ENCODE data around the gene RETREG2. TPM values are rescaled to one million over a fixed set of nuclear protein-coding genes. Genes with fewer than 3 reads are reported as not detected.

RETREG2 gene
- total and polyA plus RNA-seq, 7 donors: 36.6 to 81.3 (median 43.5) TPM

- TF ChIP-seq POLR2AphosphoS5 (IDR thresholded peaks at IDR 0.05) (no peak), POLR2A (IDR thresholded peaks at IDR 0.05) (no peak), CTCF (IDR thresholded peaks at IDR 0.05) (no peak), EP300 (IDR thresholded peaks at IDR 0.05) (no peak)
- no peaks in the 10 kb centered on the region for H3K9me3 ChIP-seq
- intact Hi-C loops (cut with DNase I): no loop called here
- no peak overlapping the region for H3K4me3 ChIP-seq
- peaks cover 0 to 18% (median 16%) of the 10 kb centered on the region in 4 donors for H3K4me1 ChIP-seq
- 41 to 71% methylated on average over 8 of the region's 8 CpGs for WGBS, 2 donors
- H3K36me3 ChIP-seq: peaks cover 29 to 60% (median 40%) of the 10 kb centered on the region in 4 donors
- peak overlapping the region in 1 of 4 donors; percentile 6 for H3K27ac ChIP-seq
- no peaks in the 10 kb centered on the region for H3K27me3 ChIP-seq
- DNase-seq: peak; percentile 58
Measured at GRCh38 chr2:219182331-219183150, 4.5 kb downstream of the RETREG2 start.

- no peaks in the 10 kb centered on the region for H3K9me3 ChIP-seq
- intact Hi-C loops (cut with DNase I): no loop called here
- 64 to 91% methylated on average over 6 of the region's 6 CpGs for WGBS, 2 donors
- peak; percentile 48 for DNase-seq
- H3K36me3 ChIP-seq: peaks cover 29 to 60% (median 40%) of the 10 kb centered on the region in 4 donors
- peak overlapping the region in 1 of 4 donors; percentile 6 for H3K27ac ChIP-seq
- H3K27me3 ChIP-seq: no peaks in the 10 kb centered on the region
- TF ChIP-seq EP300 (IDR thresholded peaks at IDR 0.05) (no peak), POLR2AphosphoS5 (IDR thresholded peaks at IDR 0.05) (no peak), CTCF (IDR thresholded peaks at IDR 0.05) (no peak), POLR2A (IDR thresholded peaks at IDR 0.05) (no peak)
- peaks cover 0 to 17% (median 16%) of the 10 kb centered on the region in 4 donors for H3K4me1 ChIP-seq
- no peak overlapping the region for H3K4me3 ChIP-seq
Measured at GRCh38 chr2:219183151-219183772, 5.2 kb downstream of the RETREG2 start.

GRCh38 chr2:219184121-219184520 lies 6.0 kb downstream of the RETREG2 start:
- no peaks in the 10 kb centered on the region for H3K27me3 ChIP-seq
- H3K4me1 ChIP-seq: peaks cover 0 to 11% (median 10%) of the 10 kb centered on the region in 4 donors
- H3K4me3 ChIP-seq: no peak overlapping the region
- intact Hi-C loops (cut with DNase I): no loop called here
- WGBS, 2 donors: 88 to 90% methylated on average over 2 of the region's 2 CpGs
- no peak overlapping the region for H3K27ac ChIP-seq
- H3K36me3 ChIP-seq: peaks cover 29 to 60% (median 40%) of the 10 kb centered on the region in 4 donors
- TF ChIP-seq EP300 (IDR thresholded peaks at IDR 0.05): no peak
- no peak for TF ChIP-seq POLR2A (IDR thresholded peaks at IDR 0.05)
- TF ChIP-seq POLR2AphosphoS5 (IDR thresholded peaks at IDR 0.05): no peak
- no peak for TF ChIP-seq CTCF (IDR thresholded peaks at IDR 0.05)
- H3K9me3 ChIP-seq: no peaks in the 10 kb centered on the region
- no peak for DNase-seq

- no peaks in the 10 kb centered on the region for H3K27me3 ChIP-seq
- whole genome bisulfite sequencing, 2 donors: 84 to 88% methylated on average over 7 of the region's 7 CpGs
- DNase-seq: peak; percentile 24
- H3K9me3 ChIP-seq: no peaks in the 10 kb centered on the region
- H3K4me3 ChIP-seq: no peak overlapping the region
- no peaks in the 10 kb centered on the region for H3K4me1 ChIP-seq
- H3K36me3 ChIP-seq: peaks cover 9 to 35% (median 21%) of the 10 kb centered on the region in 4 donors
- intact Hi-C loops (cut with DNase I): no loop called here
- H3K27ac ChIP-seq: no peak overlapping the region
- no peak for TF ChIP-seq EP300 (IDR thresholded peaks at IDR 0.05)
- no peak for TF ChIP-seq CTCF (IDR thresholded peaks at IDR 0.05)
- no peak for TF ChIP-seq POLR2A (IDR thresholded peaks at IDR 0.05)
- TF ChIP-seq POLR2AphosphoS5 (IDR thresholded peaks at IDR 0.05): no peak
Measured at GRCh38 chr2:219186754-219187456, 8.8 kb downstream of the RETREG2 start.
